SK-N-SH (cell line): ENCODE results near the gene SPANXB1. TPM values are rescaled to one million over a fixed set of nuclear protein-coding genes. Genes with fewer than 3 reads are reported as not detected.
"Not testable (repeated sequence)": the region's sequence is repeated elsewhere in the genome, so short reads cannot be mapped to it uniquely, and the experiment has no call there.

Experiments
- CTCF ChIA-PET: fragments of 300-600, 350-600 bp; formaldehyde crosslinking; extraction: SDS; loops from one replicate; lab custom pipeline; 2021; lab: Yijun Ruan, JAX
- POLR2A ChIA-PET: fragments of 350-600 bp; sonication (Branson Sonifier 250); formaldehyde crosslinking; extraction: SDS; loops from one replicate; lab custom pipeline; 2020; ENCODE audit warnings: antibody characterized with exemption, inconsistent platforms; lab: Yijun Ruan, JAX
- DNase-seq: peaks from one replicate; pipeline ENCODE4 v3.0.0; 2012
- H2AFZ ChIP-seq: fragments of 200-600 bp; sonication (generic); 2 replicates; pipeline ENCODE4 v1.8.1; 2016; ENCODE audit warnings: antibody characterized with exemption, mild to moderate bottlenecking, low read depth
- H3F3A ChIP-seq: fragments of 200-600 bp; sonication (generic); replicated peaks from 2 replicates; pipeline ENCODE3; 2016; ENCODE audit warnings: antibody characterized with exemption, mild to moderate bottlenecking; ENCODE audit not compliant: insufficient read depth
- H3K27ac ChIP-seq, 2 experiments: fragments of 200-500 bp in 1 of 2; fragments of 200-600 bp in 1 of 2; sonication (Bioruptor generic) in 1 of 2; sonication (generic), shearing (Covaris generic) in 1 of 2; 2 replicates each; pipeline versions ENCODE4 v1.5.1 to v1.6.1; 2014 to 2016; ENCODE audit warnings: low read depth in 2 of 2, inconsistent platforms in 1 of 2, low read length in 1 of 2, mild to moderate bottlenecking in 1 of 2, mixed read lengths in 1 of 2
- H3K27me3 ChIP-seq: fragments of 200-600 bp; sonication (generic), shearing (Covaris generic); 2 replicates; pipeline ENCODE4 v1.6.1; 2016; ENCODE audit warnings: mixed run types; ENCODE audit not compliant: insufficient read depth
- H3K36me3 ChIP-seq, 2 experiments: fragments of 200-500 bp in 1 of 2; fragments of 200-600 bp in 1 of 2; sonication (Bioruptor generic) in 1 of 2; sonication (generic) in 1 of 2; replicated peaks in 1 of 2; 2 replicates each; pipeline versions ENCODE3 to v1.5.1; 2014 to 2016; ENCODE audit warnings: low read length in 1 of 2, mild to moderate bottlenecking in 1 of 2; ENCODE audit not compliant: insufficient read depth in 2 of 2, control insufficient read depth in 1 of 2
- H3K4me1 ChIP-seq, 2 experiments: fragments of 200-500 bp in 1 of 2; fragments of 200-600 bp in 1 of 2; sonication (Bioruptor generic) in 1 of 2; sonication (generic), shearing (Covaris generic) in 1 of 2; 2 replicates each; pipeline versions ENCODE4 v1.5.1 to v1.6.1; 2014 to 2016; ENCODE audit warnings: low read depth in 1 of 2, low read length in 1 of 2, mixed run types in 1 of 2; ENCODE audit not compliant: insufficient read depth in 2 of 2, control insufficient read depth in 1 of 2
- H3K4me2 ChIP-seq: fragments of 200-600 bp; sonication (generic), shearing (Covaris generic); 2 replicates; pipeline ENCODE4 v1.6.1; 2017; ENCODE audit warnings: mixed run types
- H3K4me3 ChIP-seq, 2 experiments: fragments of 200-500 bp in 1 of 2; fragments of 200-600 bp in 1 of 2; sonication (Bioruptor generic) in 1 of 2; sonication (generic), shearing (Covaris generic) in 1 of 2; 2 replicates each; pipeline versions ENCODE4 v1.5.1 to v1.8.1; 2014 to 2016; ENCODE audit warnings: low read depth in 2 of 2, inconsistent platforms in 1 of 2, low read length in 1 of 2, mild to moderate bottlenecking in 1 of 2, mixed read lengths in 1 of 2, moderate library complexity in 1 of 2
- H3K79me2 ChIP-seq: fragments of 200-600 bp; sonication (generic); 2 replicates; pipeline ENCODE4 v1.8.1; 2017; ENCODE audit warnings: mild to moderate bottlenecking; ENCODE audit not compliant: insufficient read depth
- H3K9ac ChIP-seq: fragments of 200-600 bp; sonication (generic); 2 replicates; pipeline ENCODE4 v1.6.1; 2017; ENCODE audit warnings: mixed run types
- H3K9me2 ChIP-seq: fragments of 200-600 bp; sonication (generic); 2 replicates; pipeline ENCODE4 v1.6.1; 2017; ENCODE audit warnings: mixed run types
- H3K9me3 ChIP-seq: fragments of 200-600 bp; sonication (generic); 2 replicates; pipeline ENCODE4 v1.6.1; 2017; ENCODE audit warnings: mixed run types, mild to moderate bottlenecking, moderate library complexity
- H4K20me1 ChIP-seq: fragments of 200-600 bp; sonication (generic); 2 replicates; pipeline ENCODE4 v1.6.1; 2017; ENCODE audit warnings: mild to moderate bottlenecking, mixed run types; ENCODE audit not compliant: insufficient read depth
- CHD2 ChIP-seq: fragments of 150-350 bp; IDR thresholded peaks from 2 replicates; pipeline ENCODE4 v1.6.1; 2018; ENCODE audit warnings: low read length; ENCODE audit not compliant: partially characterized antibody
- CTCF ChIP-seq: fragments of 200-600 bp; sonication (generic); IDR thresholded peaks from 2 replicates; pipeline ENCODE4 v1.6.1; 2017; ENCODE audit warnings: antibody characterized with exemption, mild to moderate bottlenecking, moderate library complexity
- ELF1 ChIP-seq: IDR thresholded peaks from 2 replicates; pipeline ENCODE4 v1.4.0; 2012
- EP300 ChIP-seq, 2 experiments: IDR thresholded peaks; 2 replicates each; pipeline versions ENCODE4 v1.4.0 to v1.6.1; 2012; ENCODE audit warnings: borderline replicate concordance in 1 of 2, low read depth in 1 of 2, low read length in 1 of 2
- EZH2phosphoT487 ChIP-seq: fragments of 200-600 bp; sonication (generic); IDR thresholded peaks from 2 replicates; pipeline ENCODE4 v1.6.1; 2017; ENCODE audit warnings: low read depth, mixed run types, mild to moderate bottlenecking, antibody characterized with exemption, moderate library complexity, borderline replicate concordance
- FOSL2 ChIP-seq: IDR thresholded peaks from 2 replicates; pipeline ENCODE4 v1.4.0; 2012; ENCODE audit warnings: low read depth, mild to moderate bottlenecking, moderate library complexity, borderline replicate concordance
- GABPA ChIP-seq: IDR thresholded peaks from 2 replicates; pipeline ENCODE4 v1.4.0; 2012; ENCODE audit warnings: low read depth, mild to moderate bottlenecking
- MEF2A ChIP-seq: IDR thresholded peaks from 2 replicates; pipeline ENCODE4 v1.4.0; 2012; ENCODE audit warnings: low read depth, borderline replicate concordance
- NFIC ChIP-seq: IDR thresholded peaks from 2 replicates; pipeline ENCODE4 v1.4.0; 2012; ENCODE audit warnings: borderline replicate concordance
- PBX3 ChIP-seq: IDR thresholded peaks from 2 replicates; pipeline ENCODE4; 2012
- RAD21 ChIP-seq: IDR thresholded peaks from 2 replicates; pipeline ENCODE4 v1.6.1; 2012; ENCODE audit warnings: mild to moderate bottlenecking, low read length
- RCOR1 ChIP-seq: fragments of 150-350 bp; IDR thresholded peaks from 2 replicates; pipeline ENCODE4 v1.6.1; 2017; ENCODE audit warnings: antibody characterized with exemption, low read length
- TAF1 ChIP-seq: IDR thresholded peaks from 2 replicates; pipeline ENCODE4 v1.6.1; 2012; ENCODE audit warnings: low read depth, mild to moderate bottlenecking, low read length, moderate library complexity, borderline replicate concordance
- TEAD4 ChIP-seq: IDR thresholded peaks from 2 replicates; pipeline ENCODE4 v1.4.0; 2012; ENCODE audit warnings: mild to moderate bottlenecking, borderline replicate concordance; ENCODE audit not compliant: insufficient read depth
- USF1 ChIP-seq: IDR thresholded peaks from 2 replicates; pipeline ENCODE4 v1.4.0; 2012; ENCODE audit warnings: low read depth, borderline replicate concordance
- USF2 ChIP-seq: fragments of 150-350 bp; IDR thresholded peaks from 2 replicates; pipeline ENCODE4 v1.6.1; 2017; ENCODE audit warnings: antibody characterized with exemption, low read length, low read depth, borderline replicate concordance
- YY1 ChIP-seq: IDR thresholded peaks from 2 replicates; pipeline ENCODE4 v1.4.0; 2012; ENCODE audit warnings: low read depth, mild to moderate bottlenecking
- ZBTB33 ChIP-seq: IDR thresholded peaks from 2 replicates; pipeline ENCODE4 v1.4.0; 2012; ENCODE audit warnings: low read depth, borderline replicate concordance
- WGBS: methylation state at CpG from one replicate; pipeline ENCODE4 v1.1.6; 2017; ENCODE audit warnings: low lambda C conversion rate; 5-methylcytosine and 5-hydroxymethylcytosine counted together
- polyA plus RNA-seq, 3 experiments: library from polyadenylated mRNA; depleted of rRNA; stranded (reverse); fragments of >200 nt; gene quantifications; 2 replicates each; pipeline ENCODE4 v1.2.3, GENCODE V29; 2012

Gene SPANXB1
- polyA plus RNA-seq (2012; rRNA removed): not detected in 2 replicates
- not detected in 2 replicates for polyA plus RNA-seq (2012; cell fraction: cytosol; rRNA removed)
- 0.70 TPM in 1 of 2 replicates, not detected in the other for polyA plus RNA-seq (2012; cell fraction: nucleus; rRNA removed)

GRCh38 chrX:141002568-141002967 lies at the start of gene SPANXB1:
Gene SPANXB1, plus strand, starts transcription at chrX:141002594. Its CDS starts 100 bp downstream, at chrX:141002694.
- H3K79me2 ChIP-seq, DNase-seq: not testable (repeated sequence)
- 29% methylated on average over 13 of the region's 13 CpGs for WGBS

GRCh38 chrX:140967036-140967435 lies 35.4 kb upstream of the SPANXB1 start:
- no peak overlapping the region for H3K4me3 ChIP-seq
- H3K36me3 ChIP-seq: no peaks in the 10 kb centered on the region
- H3K4me2 ChIP-seq: no peak overlapping the region
- peaks cover 6% of the 10 kb centered on the region; the same call in 1 of the 2 replicates for H3K27me3 ChIP-seq
- H3K9me2 ChIP-seq: no peaks in the 10 kb centered on the region
- ChIA-PET CTCF (no interaction called here), POLR2A (no interaction called here)
- no peak overlapping the region for H3K27ac ChIP-seq
- no peaks in the 10 kb centered on the region for H3K4me1 ChIP-seq
- no peaks in the 10 kb centered on the region for H3K79me2 ChIP-seq
- H3F3A ChIP-seq: no peaks in the 10 kb centered on the region
- no peak for DNase-seq
- no peak overlapping the region for H3K9ac ChIP-seq
- H3K9me3 ChIP-seq: no peaks in the 10 kb centered on the region
- no peak overlapping the region for H2AFZ ChIP-seq
- TF ChIP-seq CTCF (no peak), RCOR1 (no peak), ZBTB33 (no peak), USF1 (no peak), CHD2 (no peak), FOSL2 (no peak), EP300 (IDR thresholded peaks at IDR 0.05; ENCODE audit: borderline replicate concordance in 1 of 2, low read depth in 1 of 2, low read length in 1 of 2) (no peak), YY1 (no peak), MEF2A (no peak), RAD21 (no peak), USF2 (no peak), TEAD4 (no peak), NFIC (no peak), GABPA (no peak), PBX3 (no peak), EZH2phosphoT487 (no peak), ELF1 (no peak), TAF1 (no peak)
- 13% methylated on average over 3 of the region's 3 CpGs for WGBS
- no peaks in the 10 kb centered on the region for H4K20me1 ChIP-seq

More at GRCh38 chrX:141002568-141002967, at the start of gene SPANXB1:
- H3K9me3 ChIP-seq, H3K4me2 ChIP-seq, H3K4me3 ChIP-seq, H3K27ac ChIP-seq, H3F3A ChIP-seq, H3K9me2 ChIP-seq, POLR2A ChIA-PET, H3K9ac ChIP-seq, H3K27me3 ChIP-seq, H4K20me1 ChIP-seq, H3K36me3 ChIP-seq, H3K4me1 ChIP-seq, CTCF ChIA-PET, H2AFZ ChIP-seq: not testable (repeated sequence)
